Subcutaneous abdominal adipose tissue (tissue), 5 donors: Measurements from ENCODE around the gene PLOD1.
A peak's percentile ranks its signal among the peaks of the same experiment; 100 is the strongest.
"Not testable (repeated sequence)": the region's sequence is repeated elsewhere in the genome, so short reads cannot be mapped to it uniquely, and the experiment has no call there.

Source experiments
- H3K27ac ChIP-seq: one replicate; pipeline ENCODE4 v1.7.0; 2013; ENCODE audit warnings: low read depth, mild to moderate bottlenecking, inconsistent platforms, low read length, moderate library complexity
- H3K27me3 ChIP-seq, 5 donors: one replicate each; pipeline ENCODE4 v1.7.0; 2013; ENCODE audit warnings: low read length in 5 of 5, inconsistent platforms in 1 of 5; ENCODE audit not compliant: control insufficient read depth in 5 of 5, insufficient read depth in 4 of 5
- H3K36me3 ChIP-seq, 5 donors: one replicate each; pipeline ENCODE4 v1.7.0; 2013; ENCODE audit warnings: low read length in 5 of 5; ENCODE audit not compliant: control insufficient read depth in 5 of 5, insufficient read depth in 5 of 5
- H3K4me1 ChIP-seq, 5 donors: one replicate each; pipeline ENCODE4 v1.7.0; 2013; ENCODE audit warnings: low read length in 5 of 5, mild to moderate bottlenecking in 3 of 5, moderate library complexity in 1 of 5; ENCODE audit not compliant: control insufficient read depth in 5 of 5, insufficient read depth in 5 of 5
- H3K4me3 ChIP-seq, 5 donors: one replicate each; pipeline ENCODE4 v1.7.0; 2013; ENCODE audit warnings: low read length in 5 of 5, low read depth in 1 of 5
- H3K9ac ChIP-seq, 5 donors: one replicate each; pipeline ENCODE4 v1.7.0; 2013; ENCODE audit warnings: low read length in 5 of 5, mild to moderate bottlenecking in 4 of 5, moderate library complexity in 3 of 5
- H3K9me3 ChIP-seq, 5 donors: one replicate each; pipeline ENCODE4 v1.7.0; 2013; ENCODE audit warnings: low read length in 5 of 5; ENCODE audit not compliant: control insufficient read depth in 5 of 5
- donor health status: healthy.
- donor health status: healthy.
- donor health status: healthy.
- donor health status: healthy.
- donor health status: healthy.

PLOD1 gene

DNA sequence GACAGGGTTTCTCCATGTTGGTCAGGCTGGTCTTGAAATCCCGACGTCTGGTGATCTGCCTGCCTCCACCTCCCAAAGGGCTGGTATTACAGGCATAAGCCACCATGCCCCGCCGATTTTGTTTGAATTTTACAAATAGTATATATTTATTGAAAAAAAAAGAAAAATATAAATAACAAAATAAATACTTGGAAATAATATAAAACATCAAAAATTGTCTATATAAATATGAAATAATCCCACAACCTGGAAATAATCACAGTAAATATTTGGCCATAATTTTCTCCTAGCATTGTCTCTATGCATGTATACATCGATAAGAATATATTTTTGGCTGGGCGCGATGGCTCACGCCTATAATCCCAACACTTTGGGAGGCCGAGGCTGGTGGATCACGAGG lies 2.7 kb upstream of the PLOD1 start:
- H3K27ac ChIP-seq, result no peak overlapping the region
- H3K36me3 ChIP-seq, result no peaks in the 10 kb centered on the region
- H3K27me3 ChIP-seq, result no peaks in the 10 kb centered on the region
- no peak overlapping the region for H3K4me3 ChIP-seq
- peaks cover 7 to 51% (median 46%) of the 10 kb centered on the region in 5 donors for H3K4me1 ChIP-seq
- H3K9ac ChIP-seq, result no peak overlapping the region
- no peaks in the 10 kb centered on the region for H3K9me3 ChIP-seq

DNA sequence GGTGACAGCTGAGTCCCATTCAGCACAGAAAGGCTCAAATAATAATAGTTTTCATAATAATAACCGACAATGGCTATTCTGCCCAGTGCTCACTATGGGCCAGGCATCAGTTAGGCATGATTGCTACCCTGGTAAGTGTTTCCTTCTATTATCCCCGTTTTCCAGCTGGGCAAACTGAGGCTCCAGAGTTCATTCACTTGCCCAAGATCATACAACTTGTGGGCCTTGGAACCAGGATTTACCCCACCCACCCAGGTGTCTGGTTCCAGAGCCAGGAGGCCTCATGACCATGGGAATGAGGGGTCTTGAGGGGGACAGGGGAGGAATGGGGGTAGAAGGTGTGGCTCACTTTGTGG lies 518 bp downstream of the PLOD1 start:
- H3K27me3 ChIP-seq, result no peaks in the 10 kb centered on the region
- H3K9ac ChIP-seq, result peak overlapping the region; percentile 48 to 90 (median 88)
- H3K4me1 ChIP-seq, result peaks cover 4 to 60% (median 47%) of the 10 kb centered on the region in 5 donors
- peak overlapping the region; percentile 74 to 82 (median 81) for H3K4me3 ChIP-seq
- H3K27ac ChIP-seq, result peak overlapping the region; percentile 82
- H3K9me3 ChIP-seq, result no peaks in the 10 kb centered on the region
- H3K36me3 ChIP-seq, result peaks cover 0 to 9% (median 4%) of the 10 kb centered on the region in 5 donors

DNA sequence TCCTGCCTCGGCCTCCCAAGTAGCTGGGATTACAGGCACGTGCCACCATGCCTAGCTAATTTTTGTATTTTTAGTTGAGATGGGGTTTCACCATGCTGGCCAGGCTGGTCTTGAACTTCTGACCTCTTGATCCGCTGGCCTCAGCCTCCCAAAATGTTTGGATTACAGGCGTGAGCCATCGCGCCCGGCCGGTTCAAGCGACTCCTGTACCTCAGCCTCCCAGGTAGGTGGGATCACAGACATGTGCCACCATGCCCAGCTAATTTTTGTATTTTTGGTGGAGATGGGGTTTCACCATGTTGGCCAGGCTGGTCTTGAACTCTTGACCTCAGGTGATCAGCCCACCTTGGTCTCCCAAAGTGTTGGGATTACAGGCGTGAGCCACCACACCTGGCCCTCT lies 1.2 kb downstream of the PLOD1 start:
- Histone ChIP-seq H3K36me3 (peaks cover 0 to 12% (median 4%) of the 10 kb centered on the region in 5 donors), H3K4me1 (peaks cover 6 to 62% (median 44%) of the 10 kb centered on the region in 5 donors)
- not testable (repeated sequence) for H3K9me3 ChIP-seq, H3K4me3 ChIP-seq, H3K27me3 ChIP-seq, H3K27ac ChIP-seq, H3K9ac ChIP-seq

DNA sequence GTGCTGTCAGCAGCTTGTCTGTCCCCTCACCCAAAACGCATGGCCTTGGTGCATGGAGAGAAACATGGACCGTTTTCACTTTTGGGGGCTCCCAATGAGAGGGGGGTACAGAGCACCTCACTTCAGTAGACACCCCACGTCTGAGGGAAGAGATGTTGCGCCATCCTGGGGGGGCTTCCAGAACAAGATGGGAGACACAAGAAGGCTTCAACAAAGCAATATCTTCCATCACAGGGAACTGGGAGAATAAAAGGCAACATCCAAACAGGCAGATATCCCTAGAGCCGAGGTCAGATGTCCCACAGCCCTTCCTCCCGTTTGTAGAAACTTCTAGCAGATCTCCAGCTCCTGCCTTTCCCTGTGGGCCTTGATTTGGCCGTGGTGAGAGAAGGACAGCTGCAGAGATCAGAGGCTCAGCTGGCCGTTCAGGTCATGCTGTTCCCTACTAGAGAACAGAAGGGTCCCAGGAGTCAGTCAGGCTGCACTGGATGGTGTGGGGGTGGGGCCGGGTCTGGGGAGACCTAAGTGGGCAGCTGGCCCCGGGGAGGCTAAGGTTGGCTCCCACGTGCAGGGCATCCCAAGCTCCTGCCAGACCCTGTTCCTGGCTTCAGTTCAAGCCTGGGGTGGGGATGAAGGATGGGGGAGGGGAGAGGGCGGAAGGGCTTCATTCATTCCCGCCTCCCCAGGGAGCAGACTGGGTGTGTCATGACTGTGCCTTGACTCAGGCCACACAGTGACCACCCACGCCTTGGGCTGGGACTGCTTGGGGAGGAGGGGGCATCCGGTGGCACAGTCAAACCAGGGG lies 4.4 kb downstream of the PLOD1 start:
- H3K27me3 ChIP-seq, result no peaks in the 10 kb centered on the region
- H3K4me1 ChIP-seq, result peaks cover 3 to 65% (median 39%) of the 10 kb centered on the region in 5 donors
- peaks cover 0 to 24% (median 6%) of the 10 kb centered on the region in 5 donors for H3K36me3 ChIP-seq
- H3K9me3 ChIP-seq, result no peaks in the 10 kb centered on the region
- peak overlapping the region; percentile 41 for H3K27ac ChIP-seq
- H3K9ac ChIP-seq, result no peak overlapping the region
- no peak overlapping the region for H3K4me3 ChIP-seq

DNA sequence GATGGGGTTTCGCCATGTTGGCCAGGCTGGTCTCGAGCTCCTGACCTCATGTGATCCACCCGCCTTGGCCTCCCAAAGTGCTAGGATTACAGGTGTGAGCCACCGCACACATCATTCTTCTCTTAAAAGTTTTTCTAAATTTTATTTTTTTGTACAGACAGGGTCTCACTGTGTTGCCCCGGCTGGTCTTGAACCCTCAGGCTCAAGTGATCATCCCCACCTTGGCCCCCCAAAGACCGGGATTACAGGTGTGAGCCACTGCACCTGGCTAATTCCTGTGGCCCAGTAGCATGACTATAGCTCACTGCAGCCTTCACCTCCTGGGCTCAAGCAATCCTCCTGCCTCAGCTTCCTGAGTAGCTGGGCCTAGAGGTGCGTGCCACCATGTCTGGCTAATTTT lies 5.3 kb downstream of the PLOD1 start:
- not testable (repeated sequence) for H3K27me3 ChIP-seq, H3K9me3 ChIP-seq, H3K4me3 ChIP-seq, H3K9ac ChIP-seq
- Histone ChIP-seq H3K27ac (peak overlapping the region; percentile 41), H3K4me1 (peaks cover 3 to 65% (median 35%) of the 10 kb centered on the region in 5 donors), H3K36me3 (peaks cover 0 to 27% (median 8%) of the 10 kb centered on the region in 5 donors)

DNA sequence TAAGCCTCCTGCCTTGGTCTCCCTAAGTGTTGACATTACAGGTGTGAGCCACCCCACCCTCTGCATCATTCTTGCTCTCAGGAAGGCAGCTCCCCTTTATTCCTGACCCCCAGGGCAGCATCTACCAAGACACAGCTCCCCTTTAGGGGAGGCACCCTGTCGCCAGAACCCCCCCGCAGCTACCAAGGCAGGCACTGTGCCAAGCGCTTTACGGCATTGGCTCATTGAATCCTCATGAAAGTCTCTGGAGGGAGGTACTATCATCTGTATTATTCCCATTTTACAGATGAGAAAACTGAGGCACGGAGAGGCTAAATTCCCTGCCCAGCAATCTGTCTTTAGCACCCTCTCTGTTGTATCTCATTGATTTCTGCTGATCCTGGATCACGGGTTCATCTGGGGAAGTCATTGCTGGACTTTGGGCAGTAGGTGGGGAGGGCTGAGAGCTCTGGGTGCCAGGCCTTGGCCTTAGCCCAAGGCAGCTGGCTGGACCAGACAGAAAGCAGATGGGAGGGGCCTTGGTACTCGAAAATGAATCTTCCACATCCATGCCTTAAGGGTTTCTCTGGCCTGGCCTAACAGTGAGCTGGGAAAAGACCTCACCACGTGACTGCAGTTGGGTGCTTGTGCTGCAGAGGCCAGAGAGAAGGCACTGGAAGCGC lies 5.9 kb downstream of the PLOD1 start:
- peaks cover 3 to 59% (median 29%) of the 10 kb centered on the region in 5 donors for H3K4me1 ChIP-seq
- peaks cover 0 to 27% (median 8%) of the 10 kb centered on the region in 5 donors for H3K36me3 ChIP-seq
- H3K9me3 ChIP-seq, result no peaks in the 10 kb centered on the region
- H3K27ac ChIP-seq, result peak overlapping the region; percentile 41
- no peaks in the 10 kb centered on the region for H3K27me3 ChIP-seq
- no peak overlapping the region for H3K4me3 ChIP-seq
- H3K9ac ChIP-seq, result peak overlapping the region in 1 of 5 donors; percentile 19

DNA sequence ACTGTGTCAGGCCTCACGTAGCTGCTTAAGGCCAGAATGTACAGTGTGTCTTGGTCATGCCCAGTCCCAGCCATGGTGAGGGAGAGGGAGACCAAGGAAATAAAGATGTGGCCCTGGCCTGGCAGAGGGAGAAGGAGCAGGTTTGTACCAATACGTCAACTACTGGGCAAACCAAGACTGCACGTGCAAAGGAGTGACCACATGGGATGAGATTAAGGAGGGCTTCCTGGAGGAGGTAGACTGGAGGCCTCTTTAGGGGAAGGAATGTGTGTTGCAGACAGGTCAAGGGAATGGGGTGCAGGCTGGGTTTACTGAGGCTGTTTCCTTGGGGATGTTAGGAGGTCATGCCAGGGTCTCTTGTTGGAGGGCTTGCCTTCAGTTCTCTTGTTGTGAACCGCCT lies 7.8 kb downstream of the PLOD1 start:
- Histone ChIP-seq H3K9me3 (no peaks in the 10 kb centered on the region), H3K4me1 (peaks cover 3 to 46% (median 23%) of the 10 kb centered on the region in 5 donors), H3K27me3 (no peaks in the 10 kb centered on the region), H3K27ac (no peak overlapping the region), H3K4me3 (no peak overlapping the region), H3K9ac (no peak overlapping the region), H3K36me3 (peaks cover 0 to 28% (median 8%) of the 10 kb centered on the region in 5 donors)

DNA sequence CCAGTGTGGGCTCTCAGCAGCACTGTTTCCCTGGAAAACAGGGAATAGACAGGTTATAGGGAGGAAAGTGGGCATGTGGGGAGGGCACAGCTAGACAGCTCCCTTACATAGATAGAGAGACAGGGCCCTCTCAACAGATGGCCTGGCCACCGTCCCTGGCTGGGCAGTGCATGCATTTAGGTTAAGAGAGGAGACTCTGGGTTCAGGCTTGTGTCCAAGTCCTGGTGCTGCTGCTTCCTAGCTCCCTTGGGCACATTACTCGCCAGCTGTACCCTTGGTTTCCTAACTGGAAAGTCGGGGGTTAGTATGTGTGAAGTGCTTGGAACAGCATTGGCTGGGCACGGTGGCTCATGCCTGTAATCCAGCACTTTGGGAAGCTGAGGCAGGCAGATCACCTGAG lies 9.1 kb downstream of the PLOD1 start:
- Histone ChIP-seq H3K36me3 (peaks cover 0 to 27% (median 9%) of the 10 kb centered on the region in 5 donors), H3K27me3 (no peaks in the 10 kb centered on the region)

DNA sequence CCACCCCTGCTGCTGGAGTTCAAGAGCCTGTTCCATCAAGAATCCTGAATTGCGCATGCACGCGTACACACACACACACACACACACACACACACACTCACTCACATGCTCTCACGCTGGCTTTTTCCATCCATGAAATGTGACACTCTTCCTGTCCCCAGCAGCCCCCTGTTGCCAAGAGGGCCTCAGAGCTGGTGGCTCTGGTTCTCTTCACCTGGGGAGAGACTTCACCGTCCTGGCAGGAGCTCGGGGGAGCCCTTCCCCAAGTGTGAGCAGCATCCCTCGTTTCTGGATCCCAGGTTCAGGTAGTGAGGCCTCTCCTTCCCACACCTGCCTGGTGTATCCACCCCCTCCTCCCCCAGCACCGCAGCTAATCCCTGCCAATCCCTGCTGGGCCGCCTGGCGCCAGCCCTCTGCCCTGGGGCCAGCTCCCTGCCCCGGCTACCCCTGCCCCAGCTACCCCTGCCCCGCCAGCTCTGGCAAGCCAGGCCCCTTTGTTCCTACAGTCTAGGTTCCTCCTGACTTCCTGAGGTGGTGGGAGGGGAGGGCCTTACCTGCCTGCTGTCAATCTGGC lies 9.9 kb downstream of the PLOD1 start:
- Histone ChIP-seq H3K27me3 (no peaks in the 10 kb centered on the region), H3K4me3 (no peak overlapping the region), H3K36me3 (peaks cover 0 to 32% (median 14%) of the 10 kb centered on the region in 5 donors), H3K27ac (no peak overlapping the region), H3K9ac (no peak overlapping the region), H3K4me1 (peaks cover 3 to 27% (median 15%) of the 10 kb centered on the region in 5 donors), H3K9me3 (no peaks in the 10 kb centered on the region)

More for the DNA sequence above, 9.1 kb downstream of the PLOD1 start:
- Histone ChIP-seq H3K9ac (no peak overlapping the region), H3K27ac (no peak overlapping the region), H3K4me1 (peaks cover 3 to 36% (median 20%) of the 10 kb centered on the region in 5 donors), H3K4me3 (no peak overlapping the region), H3K9me3 (no peaks in the 10 kb centered on the region)

DNA sequence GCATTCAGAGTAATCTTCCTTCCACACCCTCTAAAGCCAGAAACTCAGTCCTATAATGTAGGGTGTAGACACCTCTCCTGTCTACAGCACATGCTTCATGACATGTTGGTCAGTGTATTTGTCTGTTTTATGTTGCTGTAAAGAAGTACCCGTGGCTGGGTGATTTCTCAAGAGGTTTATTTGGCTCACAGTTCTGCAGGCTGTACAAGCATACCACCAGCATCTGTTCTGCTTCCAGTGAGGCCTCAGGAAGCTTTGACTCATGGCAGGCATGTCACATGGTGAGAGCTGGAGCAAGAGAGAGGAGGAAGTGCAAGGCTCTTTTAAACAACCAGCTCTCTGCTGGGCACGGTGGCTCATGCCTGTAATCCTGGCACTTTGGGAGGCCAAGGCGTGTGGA lies 12.1 kb downstream of the PLOD1 start:
- no peak overlapping the region for H3K9ac ChIP-seq
- H3K36me3 ChIP-seq, result peaks cover 0 to 47% (median 28%) of the 10 kb centered on the region in 5 donors
- peaks cover 0 to 14% (median 6%) of the 10 kb centered on the region in 5 donors for H3K4me1 ChIP-seq
- H3K9me3 ChIP-seq, result no peaks in the 10 kb centered on the region
- no peak overlapping the region for H3K4me3 ChIP-seq
- no peaks in the 10 kb centered on the region for H3K27me3 ChIP-seq
- H3K27ac ChIP-seq, result no peak overlapping the region
